GM12891 (cell line): ENCODE data around the gene GUCY2D.

ENCODE experiments used
- DNase-seq: peaks from one replicate; pipeline ENCODE4 v3.0.0; 2011; ENCODE audit warnings: low spot score; ENCODE audit not compliant: insufficient read length
- FAIRE-seq: peaks from 2 replicates; lab custom pipeline; 2011; peaks lifted over from hg19 to GRCh38; lab: Jason Lieb, UNC
- PAX5 ChIP-seq: IDR thresholded peaks from 2 replicates; pipeline ENCODE4 v1.6.1; 2011; ENCODE audit warnings: low read length, moderate library complexity, mild to moderate bottlenecking; ENCODE audit not compliant: insufficient read depth, severe bottlenecking
- POLR2A ChIP-seq: IDR thresholded peaks from 2 replicates; pipeline ENCODE4 v1.6.1; 2011; ENCODE audit warnings: low read depth, low read length, control low read depth
- POLR2AphosphoS5 ChIP-seq: IDR thresholded peaks from 2 replicates; pipeline ENCODE4 v1.6.1; 2011; ENCODE audit warnings: low read depth, low read length, control low read depth
- POU2F2 ChIP-seq: IDR thresholded peaks from 2 replicates; pipeline ENCODE4 v1.6.1; 2011; ENCODE audit warnings: low read depth, mild to moderate bottlenecking, control low read depth, low read length, moderate library complexity
- SPI1 ChIP-seq: IDR thresholded peaks from 2 replicates; pipeline ENCODE4 v1.6.1; 2011; ENCODE audit warnings: low read depth, low read length, control low read depth
- TAF1 ChIP-seq: IDR thresholded peaks from 2 replicates; pipeline ENCODE4 v1.6.1; 2011; ENCODE audit warnings: low read depth, low read length, control low read depth

The GUCY2D gene

GRCh38 chr17:8005967-8006730 lies 3.7 kb downstream of the GUCY2D start:
- FAIRE-seq (no peak), DNase-seq (peak; percentile 57)
- TF ChIP-seq POU2F2 (no peak), POLR2AphosphoS5 (no peak), PAX5 (no peak), TAF1 (no peak), SPI1 (no peak), POLR2A (no peak)

GRCh38 chr17:8006836-8007680 lies 4.6 kb downstream of the GUCY2D start:
- TF ChIP-seq TAF1: no peak
- no peak for TF ChIP-seq POLR2AphosphoS5
- TF ChIP-seq POU2F2: no peak
- TF ChIP-seq SPI1: no peak
- no peak for TF ChIP-seq POLR2A
- TF ChIP-seq PAX5: no peak
- no peak for DNase-seq
- no peak for FAIRE-seq

- FAIRE-seq: no peak
- no peak for DNase-seq
- TF ChIP-seq TAF1: no peak
- TF ChIP-seq POU2F2: no peak
- TF ChIP-seq POLR2AphosphoS5: no peak
- TF ChIP-seq PAX5: no peak
- no peak for TF ChIP-seq SPI1
- TF ChIP-seq POLR2A: no peak
Observed at GRCh38 chr17:8007836-8008235, 5.4 kb downstream of the GUCY2D start.

- DNase-seq: no peak
- no peak for TF ChIP-seq SPI1
- no peak for TF ChIP-seq POLR2A
- no peak for TF ChIP-seq PAX5
- no peak for TF ChIP-seq POLR2AphosphoS5
- no peak for TF ChIP-seq TAF1
- no peak for TF ChIP-seq POU2F2
- FAIRE-seq: no peak
Observed at GRCh38 chr17:8012045-8012580, 9.7 kb downstream of the GUCY2D start.

- TF ChIP-seq TAF1: no peak
- no peak for FAIRE-seq
Observed at GRCh38 chr17:8012996-8013640, 10.7 kb downstream of the GUCY2D start.

GRCh38 chr17:8013731-8014557 lies 11.5 kb downstream of the GUCY2D start:
- FAIRE-seq (no peak), DNase-seq (no peak)
- TF ChIP-seq SPI1 (no peak), TAF1 (no peak), POLR2A (no peak), POU2F2 (no peak), PAX5 (no peak), POLR2AphosphoS5 (no peak)

More at GRCh38 chr17:8012996-8013640, 10.7 kb downstream of the GUCY2D start:
- DNase-seq: no peak

- TF ChIP-seq PAX5: no peak
- TF ChIP-seq POU2F2: no peak
- no peak for TF ChIP-seq POLR2AphosphoS5
- no peak for TF ChIP-seq TAF1
- TF ChIP-seq POLR2A: no peak
- TF ChIP-seq SPI1: no peak
- no peak for FAIRE-seq
- DNase-seq: no peak
Observed at GRCh38 chr17:8014558-8014850, 12.1 kb downstream of the GUCY2D start.

- TF ChIP-seq TAF1 (no peak), PAX5 (no peak), POLR2AphosphoS5 (no peak), SPI1 (no peak), POLR2A (no peak), POU2F2 (no peak)
- FAIRE-seq (no peak), DNase-seq (no peak)
Observed at GRCh38 chr17:8015236-8015956, 13.0 kb downstream of the GUCY2D start.
